GM18870 (cell line): Measurements from ENCODE around the gene CUL5.
"Not testable (repeated sequence)": the region's sequence is repeated elsewhere in the genome, so short reads cannot be mapped to it uniquely, and the experiment has no call there.

Experiments
- ATAC-seq: cut with Tn5 transposase; IDR thresholded peaks from one replicate; pipeline ENCODE4 v1.9.1; 2021; ENCODE audit warnings: moderate library complexity; ENCODE audit not compliant: unreplicated experiment

The CUL5 gene

DNA sequence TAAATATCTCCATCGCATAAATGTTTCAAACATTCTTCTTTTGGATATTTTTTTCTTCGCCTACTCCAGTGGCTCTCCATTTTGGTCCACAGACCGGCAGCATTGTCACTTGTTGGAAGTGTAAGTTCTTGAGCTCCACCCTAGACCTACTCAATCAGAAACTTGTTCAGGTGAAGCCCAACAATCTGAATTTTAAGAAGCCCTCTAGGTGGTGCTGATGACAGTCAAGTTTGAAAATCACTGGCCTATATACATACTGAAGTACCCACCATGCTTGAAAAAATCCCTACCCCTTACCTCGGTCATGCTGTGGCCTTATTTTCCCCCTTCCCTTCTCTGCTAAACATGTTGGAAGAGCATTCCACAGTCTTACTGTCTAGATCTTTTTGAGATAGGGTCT is 102.4 kb downstream of the CUL5 start:
- no peak for ATAC-seq

DNA sequence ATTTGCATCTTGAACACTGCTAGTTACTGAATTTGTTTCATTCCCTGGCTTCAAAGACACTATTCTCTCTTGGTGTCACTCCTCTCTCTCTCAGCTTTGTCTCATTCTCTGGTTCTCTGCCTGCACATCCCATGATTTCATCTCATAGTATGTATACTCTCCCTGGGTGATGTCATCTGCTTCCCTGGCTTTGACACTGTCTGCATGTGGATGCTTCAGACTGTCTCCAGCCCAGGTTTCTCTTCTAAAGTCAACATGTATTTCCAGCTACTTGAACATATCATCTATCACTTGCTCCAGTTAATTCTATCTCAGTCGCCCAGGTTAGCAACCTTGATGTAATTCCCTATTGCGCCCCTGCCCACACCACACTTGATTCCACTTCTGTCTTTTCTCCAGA is 103.4 kb downstream of the CUL5 start:
- no peak for ATAC-seq

DNA sequence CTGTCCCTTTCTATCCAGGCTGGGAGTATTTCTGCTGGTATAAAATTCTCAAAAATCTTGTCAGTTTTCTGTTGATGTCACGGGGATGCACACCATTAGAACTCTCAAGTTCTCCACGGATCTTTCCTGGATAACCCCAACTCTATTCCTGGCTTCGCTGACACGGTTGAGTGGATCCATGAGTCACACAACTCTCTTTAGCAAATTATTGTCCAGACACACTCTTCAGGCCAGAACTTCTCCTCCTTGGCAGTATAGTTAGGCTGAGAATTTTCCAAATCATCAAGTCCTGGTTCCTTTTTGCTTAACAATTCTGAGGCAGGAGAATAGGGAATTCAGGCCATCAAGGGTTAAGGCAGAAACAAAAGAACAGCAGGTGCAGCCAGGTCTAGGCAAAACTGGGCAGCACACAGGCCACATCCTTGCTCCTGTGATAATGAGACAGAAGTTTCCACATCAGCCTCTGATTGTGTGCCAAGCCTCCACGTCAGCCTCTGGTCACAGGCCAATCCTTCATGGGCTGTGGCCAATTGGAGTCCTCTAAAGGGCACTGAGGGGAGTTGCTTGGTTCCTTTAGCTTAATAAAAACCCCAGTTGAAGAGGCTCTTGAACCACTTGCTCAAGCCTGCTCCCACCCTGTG is 106.9 kb downstream of the CUL5 start:
- no peak for ATAC-seq

DNA sequence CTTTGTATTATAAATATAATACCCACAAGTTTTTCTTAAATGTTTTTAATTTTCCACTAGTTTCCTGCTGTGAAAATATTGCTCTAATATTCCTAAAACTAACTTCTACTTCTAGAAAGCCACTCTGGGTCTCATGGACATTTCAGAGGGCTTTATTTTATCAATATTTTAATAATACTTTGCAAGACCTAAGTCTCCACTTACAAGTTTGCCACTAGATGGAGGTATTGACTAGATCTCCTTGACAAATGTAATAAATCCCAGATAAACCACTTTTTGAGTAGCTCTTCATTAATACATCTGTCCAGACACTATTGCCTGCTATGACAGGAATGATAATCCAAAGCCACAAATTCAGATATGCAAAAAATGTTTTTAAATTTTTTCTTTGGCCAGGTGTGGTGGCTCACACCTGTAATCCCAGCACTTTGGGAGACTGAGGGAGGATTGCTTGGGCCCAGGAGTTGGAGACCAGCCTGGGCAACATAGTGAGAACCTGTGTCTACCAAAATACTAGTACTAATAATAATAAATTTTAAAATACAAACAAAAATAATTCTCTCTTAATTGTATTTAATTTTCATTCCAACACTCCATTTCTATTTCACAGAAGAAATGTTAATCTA is 109.2 kb downstream of the CUL5 start:
- no peak for ATAC-seq

DNA sequence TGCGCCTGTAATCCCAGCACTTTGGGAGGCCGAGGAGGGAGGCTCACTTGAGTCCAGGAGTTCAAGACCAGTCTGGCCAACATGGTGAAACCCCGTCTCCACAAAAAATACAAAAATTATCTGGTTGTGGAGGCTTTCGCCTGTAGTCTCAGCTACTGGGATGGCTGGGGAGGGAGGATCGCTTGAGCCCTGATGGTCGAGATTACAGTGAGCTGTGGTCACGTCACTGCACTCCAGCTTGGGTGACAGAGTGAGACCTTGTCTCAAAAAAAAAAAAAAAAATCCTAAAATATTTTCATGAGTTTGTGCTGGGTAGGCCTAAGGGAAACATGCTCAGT is 112.2 kb downstream of the CUL5 start:
- ATAC-seq: not testable (repeated sequence)

DNA sequence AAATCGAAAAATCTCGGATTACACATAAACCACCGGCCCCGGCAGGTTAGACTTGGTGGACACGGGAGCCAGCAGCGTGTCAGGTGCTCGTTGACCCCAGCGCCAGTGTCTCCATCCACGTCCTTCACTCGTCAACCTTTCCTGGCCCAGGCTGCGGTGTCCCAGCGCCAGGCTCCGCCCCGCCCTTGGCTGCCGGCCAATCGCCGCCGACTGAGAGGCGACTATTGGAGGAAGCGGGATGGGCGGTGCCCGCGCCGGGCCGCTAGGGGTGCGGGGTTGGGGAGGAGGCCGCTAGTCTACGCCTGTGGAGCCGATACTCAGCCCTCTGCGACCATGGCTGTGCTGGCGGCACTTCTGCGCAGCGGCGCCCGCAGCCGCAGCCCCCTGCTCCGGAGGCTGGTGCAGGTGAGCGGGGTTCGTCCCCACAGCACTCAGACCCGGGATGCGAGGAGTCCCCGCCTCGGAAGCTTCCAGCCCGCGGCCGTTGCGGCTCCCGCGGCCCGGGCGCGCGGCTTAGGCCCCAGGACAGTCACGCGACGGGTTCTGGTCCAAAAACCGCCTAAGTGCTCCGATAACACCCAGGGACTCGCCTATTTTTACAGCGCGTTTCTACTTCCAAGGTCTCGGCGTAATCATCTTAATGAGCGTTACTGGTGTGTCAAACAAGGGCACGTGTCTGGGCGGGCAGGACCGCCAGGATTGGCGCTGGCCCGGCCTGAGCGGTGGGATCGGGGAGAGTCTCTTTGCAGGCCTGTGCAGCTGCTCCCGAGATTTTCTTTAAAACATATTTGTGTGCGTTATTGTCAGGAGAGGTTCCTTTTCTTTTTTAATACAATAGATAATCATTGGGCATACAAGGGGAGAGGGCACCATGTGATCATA is 112.8 kb downstream of the CUL5 start, which contains the start of gene ACAT1:
Gene ACAT1 (plus strand): TSS at position 294 of the 882 bp plus-strand sequence. CDS start 40 bp downstream, at position 334.
- ATAC-seq: peak; percentile 84

DNA sequence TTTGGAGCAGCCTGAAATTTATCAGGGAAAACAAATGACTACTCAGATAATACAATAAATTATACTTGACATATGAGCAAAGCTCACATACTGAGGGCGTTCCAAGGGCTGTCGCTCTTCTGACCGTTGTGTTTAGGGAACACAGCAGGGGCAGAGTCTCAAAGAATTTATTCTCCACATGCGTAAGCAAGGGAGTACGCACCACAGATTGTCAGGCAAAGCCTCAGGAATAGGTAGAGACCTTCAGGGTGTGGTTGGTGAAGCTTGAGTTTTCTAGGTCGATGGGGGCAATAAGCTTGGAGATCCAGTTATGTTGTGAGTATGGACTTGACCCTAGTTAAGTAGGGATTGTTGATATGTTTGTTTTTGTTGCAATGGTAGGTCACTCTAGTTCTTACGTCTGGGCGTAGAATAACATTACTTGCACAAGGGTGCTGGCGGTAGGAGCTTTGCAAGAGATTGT is 113.5 kb downstream of the CUL5 start:
- no peak for ATAC-seq

DNA sequence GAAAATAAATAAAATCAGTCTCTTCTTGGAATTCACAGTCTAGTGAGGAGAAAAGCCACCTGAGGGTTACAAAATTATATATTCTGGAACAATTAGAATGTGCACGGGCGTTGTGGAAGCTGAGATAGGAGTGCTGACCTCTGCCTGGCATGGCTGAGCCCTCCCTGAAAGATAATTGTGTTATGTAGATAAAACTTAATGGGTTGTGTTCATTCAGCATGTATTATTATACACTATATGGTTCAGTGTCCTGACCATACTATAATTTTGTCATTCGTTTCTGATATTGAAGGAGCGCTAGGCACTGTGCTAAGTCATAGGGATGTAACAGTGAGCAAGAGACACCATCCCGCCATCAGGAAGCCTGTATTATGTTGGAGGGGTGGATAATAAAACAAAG is 116.4 kb downstream of the CUL5 start:
- ATAC-seq: no peak

DNA sequence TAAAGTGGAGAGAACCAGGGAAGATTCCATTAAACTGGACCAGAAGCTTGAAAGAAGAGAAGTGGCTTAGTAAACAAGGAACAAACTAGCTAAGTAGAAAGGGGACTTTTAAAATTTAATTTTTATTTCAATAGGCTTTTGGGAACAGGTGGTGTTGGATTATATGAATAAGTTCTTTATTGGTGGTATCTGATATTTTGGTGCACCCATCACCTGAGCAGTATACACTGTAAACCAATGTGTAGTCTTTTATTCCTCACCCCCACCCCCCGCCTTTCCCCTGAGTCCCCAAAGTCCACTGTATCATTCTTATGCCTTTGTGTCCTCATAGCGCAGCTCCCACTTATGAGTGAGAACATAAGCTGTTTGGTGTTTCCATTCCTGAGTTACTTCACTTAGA is 120.1 kb downstream of the CUL5 start:
- ATAC-seq: no peak

DNA sequence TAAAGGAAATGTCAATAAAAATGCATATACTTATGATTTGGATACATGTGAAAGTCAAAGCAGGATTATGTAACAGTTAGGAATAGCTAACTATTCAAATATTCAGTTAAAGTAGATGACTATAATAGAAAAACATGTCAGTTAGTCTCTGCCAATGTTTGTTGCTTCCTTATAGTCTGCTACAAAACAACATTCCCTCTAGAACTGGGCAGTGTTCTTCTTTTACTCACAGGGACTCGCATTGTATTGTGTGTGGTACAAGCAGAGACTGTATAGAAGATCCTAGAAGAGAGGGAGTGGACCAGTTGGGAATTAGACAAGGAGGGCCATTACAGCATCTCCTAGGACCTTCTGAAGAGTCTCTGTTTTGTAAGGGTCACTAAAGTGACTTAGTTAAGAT is 123.3 kb downstream of the CUL5 start:
- ATAC-seq: no peak

DNA sequence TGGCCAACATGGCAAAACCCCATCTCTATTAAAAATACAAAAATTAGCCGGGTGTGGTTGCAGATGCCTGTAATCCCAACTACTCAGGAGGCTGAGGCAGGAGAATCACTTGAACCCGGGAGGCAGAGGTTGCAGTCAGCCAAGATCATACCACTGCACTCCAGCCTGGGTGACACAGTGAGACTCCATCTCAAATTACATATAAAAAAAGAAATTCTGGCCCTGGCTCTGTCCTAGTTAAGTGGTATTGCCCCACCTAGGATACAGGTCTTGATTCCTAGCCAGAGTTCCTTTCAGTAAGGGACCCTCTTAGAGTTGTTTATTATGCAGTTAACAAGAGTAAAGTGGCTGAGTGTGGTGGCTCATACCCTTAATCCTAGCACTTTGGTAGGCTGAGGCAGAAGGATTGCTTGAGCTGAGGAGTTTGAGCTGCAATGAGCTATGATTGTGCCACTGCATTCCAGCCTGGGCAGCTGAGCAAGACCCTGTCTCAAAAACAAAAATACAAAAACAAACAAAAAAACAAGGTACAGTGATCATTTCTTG is 124.4 kb downstream of the CUL5 start:
- not testable (repeated sequence) for ATAC-seq

DNA sequence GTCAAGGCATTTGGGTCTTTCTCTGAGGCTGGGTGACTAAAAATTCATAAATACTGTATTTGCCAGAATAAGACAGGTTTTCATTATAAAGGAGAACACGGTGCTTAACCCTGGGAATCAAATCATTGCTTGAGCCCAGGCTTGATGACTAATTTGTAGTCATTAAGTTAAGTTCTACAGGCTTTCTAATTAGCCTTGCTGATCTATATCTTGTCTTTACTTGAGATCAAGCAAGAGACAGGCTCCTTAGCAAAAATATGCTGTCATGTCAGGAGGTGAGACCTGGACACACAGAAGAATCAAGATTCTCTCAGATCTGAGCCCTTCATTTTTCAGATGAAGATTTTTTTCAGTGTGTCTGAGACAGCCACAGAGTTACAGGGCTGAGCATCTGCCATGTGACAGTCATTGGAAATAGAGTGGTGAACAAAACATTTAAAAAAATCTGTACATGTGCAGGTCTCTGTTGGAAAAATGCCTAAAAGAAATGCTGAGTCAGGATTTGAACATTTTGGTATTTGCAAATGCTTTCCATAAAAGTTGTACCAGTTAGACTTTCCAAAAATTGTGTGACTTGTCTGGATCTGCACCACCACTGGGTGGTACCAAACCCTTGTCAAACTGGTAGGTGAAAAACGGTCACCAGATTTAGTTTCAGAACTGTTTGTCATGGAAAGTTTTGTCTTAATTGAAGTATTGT is 127.3 kb downstream of the CUL5 start:
- ATAC-seq: no peak

DNA sequence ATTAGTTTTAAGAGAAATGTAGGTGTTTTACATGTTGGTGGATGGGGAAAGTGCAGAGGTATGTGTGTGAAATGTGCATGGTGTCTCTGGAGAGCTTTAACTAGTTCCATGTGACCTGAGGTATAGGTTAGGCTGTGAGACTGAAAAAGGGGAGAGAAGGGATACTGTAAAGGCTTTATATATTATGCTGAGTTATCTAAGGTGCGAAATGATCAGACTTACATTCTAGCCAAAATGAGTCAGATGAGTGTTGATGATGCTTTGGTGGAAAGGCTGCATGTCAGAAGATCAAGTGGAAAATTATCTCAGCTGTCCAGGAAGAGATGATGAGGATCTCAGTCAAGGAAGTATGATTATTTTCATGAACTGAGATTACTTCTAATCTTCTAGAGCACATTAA is 128.5 kb downstream of the CUL5 start:
- ATAC-seq: no peak

DNA sequence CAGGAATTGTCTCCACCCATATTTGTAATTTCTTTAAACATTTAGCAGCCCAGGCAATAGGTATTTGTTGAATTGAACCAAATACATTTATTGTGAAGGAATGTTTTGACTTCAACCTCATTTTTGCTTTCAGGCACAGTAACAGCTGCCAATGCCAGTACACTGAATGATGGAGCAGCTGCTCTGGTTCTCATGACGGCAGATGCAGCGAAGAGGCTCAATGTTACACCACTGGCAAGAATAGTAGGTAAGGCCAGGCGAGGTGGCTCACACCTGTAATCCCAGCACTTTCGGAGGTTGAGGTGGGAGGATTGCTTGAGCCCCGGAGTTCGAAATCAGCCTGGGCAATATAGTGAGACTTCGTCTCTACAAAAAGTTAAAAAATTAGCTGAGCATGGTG is 133.6 kb downstream of the CUL5 start:
- no peak for ATAC-seq

DNA sequence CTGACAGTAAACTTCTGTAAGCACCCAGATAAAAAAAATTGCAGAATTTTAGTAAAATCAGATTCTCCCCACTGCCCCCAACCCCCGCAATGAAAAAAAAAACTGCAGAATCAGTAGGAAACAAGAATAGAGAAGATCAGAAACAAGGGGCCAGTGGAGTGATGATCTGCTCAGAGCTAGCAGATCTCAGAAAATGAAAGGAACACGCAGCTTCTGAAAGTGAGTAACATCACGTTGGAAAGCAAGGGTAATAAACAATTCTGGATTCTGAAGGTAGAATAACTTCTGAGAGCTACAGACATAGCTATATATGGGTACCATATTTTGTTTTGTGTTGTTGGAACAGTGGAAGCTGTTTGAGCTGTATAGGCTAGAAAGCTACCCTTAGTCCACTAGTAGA is 135.9 kb downstream of the CUL5 start:
- ATAC-seq: no peak

DNA sequence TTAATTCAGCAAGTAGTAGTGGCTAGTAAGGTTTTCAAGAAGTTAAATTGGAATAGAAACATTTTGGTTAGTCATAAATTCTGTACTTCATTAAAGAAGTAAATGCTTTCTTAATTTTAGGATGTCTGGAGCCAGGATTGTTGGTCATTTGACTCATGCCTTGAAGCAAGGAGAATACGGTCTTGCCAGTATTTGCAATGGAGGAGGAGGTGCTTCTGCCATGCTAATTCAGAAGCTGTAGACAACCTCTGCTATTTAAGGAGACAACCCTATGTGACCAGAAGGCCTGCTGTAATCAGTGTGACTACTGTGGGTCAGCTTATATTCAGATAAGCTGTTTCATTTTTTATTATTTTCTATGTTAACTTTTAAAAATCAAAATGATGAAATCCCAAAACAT is 138.5 kb downstream of the CUL5 start:
- no peak for ATAC-seq

DNA sequence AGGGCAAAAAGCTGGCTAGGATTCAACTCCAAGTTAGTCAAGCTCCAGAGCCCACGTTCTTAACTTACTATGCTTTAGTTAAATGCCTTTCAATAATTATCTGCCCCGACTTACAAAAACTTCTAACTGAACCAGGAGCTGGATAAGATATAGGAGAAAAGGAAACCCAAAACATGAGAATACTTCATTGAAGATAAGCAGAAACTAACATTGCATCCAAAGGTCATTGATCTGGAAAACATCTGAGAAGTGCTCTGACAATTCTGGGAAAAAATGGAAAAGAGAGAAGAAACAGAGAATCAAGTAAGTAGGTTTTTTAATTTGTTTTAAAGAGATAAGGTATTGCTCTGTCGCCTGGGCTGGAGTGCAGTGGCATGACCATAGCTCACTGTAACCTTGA is 139.9 kb downstream of the CUL5 start:
- no peak for ATAC-seq

DNA sequence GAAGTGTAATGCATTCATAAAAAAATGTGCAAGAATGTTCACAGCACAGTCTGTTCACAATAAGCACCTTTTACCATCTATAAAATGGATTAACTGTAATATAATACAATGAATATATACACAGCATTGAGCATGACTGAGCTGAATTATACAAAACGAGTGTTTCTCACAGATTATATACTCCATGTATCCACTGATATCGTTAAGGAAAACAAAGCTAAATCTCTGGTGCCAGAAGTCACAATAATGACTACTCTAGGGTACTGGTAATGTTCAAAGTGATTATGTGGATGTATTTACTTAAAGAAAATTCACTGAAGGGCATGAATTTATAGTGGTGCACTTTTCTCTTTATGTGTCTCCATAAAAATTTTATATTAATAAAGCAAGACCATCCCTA is 145.9 kb downstream of the CUL5 start:
- ATAC-seq: no peak
